CD14-positive monocyte (primary cell): ENCODE data around the gene RITA1. TPM values are rescaled to one million over a fixed set of nuclear protein-coding genes. Genes with fewer than 3 reads are reported as not detected.
A peak's percentile ranks its signal among the peaks of the same experiment; 100 is the strongest.

Experiments used
- DNase-seq, 3 donors: peaks; one replicate each; pipeline ENCODE4 v3.0.0-alpha.2; 2011 to 2022
- H2AFZ ChIP-seq: 2 replicates; pipeline ENCODE4 v1.6.0; 2012; ENCODE audit warnings: mild to moderate bottlenecking, low read depth, low read length, inconsistent platforms; ENCODE audit not compliant: insufficient read depth, poor library complexity, severe bottlenecking
- H3K27ac ChIP-seq, 2 donors: 1 replicate in 1 of 2; 2 replicates in 1 of 2; pipeline ENCODE4 v1.5.1; 2012 to 2013; ENCODE audit warnings: low read length in 2 of 2, control low read depth in 1 of 2, inconsistent platforms in 1 of 2, low read depth in 1 of 2, mild to moderate bottlenecking in 1 of 2
- H3K27me3 ChIP-seq, 2 donors: one replicate each; pipeline versions ENCODE4 v1.6.0 to v1.6.1; 2011 to 2013; ENCODE audit warnings: low read length in 2 of 2; ENCODE audit not compliant: control insufficient read depth in 2 of 2, insufficient read depth in 2 of 2
- H3K36me3 ChIP-seq, 2 donors: replicated peaks in 1 of 2; 1 replicate in 1 of 2; 2 replicates in 1 of 2; pipeline versions ENCODE4 v1.5.1 to v1.6.1; 2012 to 2013; ENCODE audit warnings: low read length in 2 of 2, control low read depth in 1 of 2, inconsistent platforms in 1 of 2, mild to moderate bottlenecking in 1 of 2; ENCODE audit not compliant: insufficient read depth in 2 of 2, control insufficient read depth in 1 of 2
- H3K4me1 ChIP-seq, 2 donors: 1 replicate in 1 of 2; 2 replicates in 1 of 2; pipeline versions ENCODE4 v1.5.1 to v1.6.1; 2012 to 2013; ENCODE audit warnings: low read length in 2 of 2, control low read depth in 1 of 2, inconsistent platforms in 1 of 2, mild to moderate bottlenecking in 1 of 2, moderate library complexity in 1 of 2; ENCODE audit not compliant: insufficient read depth in 2 of 2, control insufficient read depth in 1 of 2
- H3K4me2 ChIP-seq: replicated peaks from 2 replicates; pipeline ENCODE3; 2012; ENCODE audit warnings: low read length, moderate library complexity, mild to moderate bottlenecking; ENCODE audit not compliant: poor library complexity, severe bottlenecking; ENCODE audit errors: extremely low read depth
- H3K4me3 ChIP-seq, 3 experiments: fragments of 200-600 bp in 1 of 3; sonication (generic) in 1 of 3; replicated peaks in 1 of 3; 1 replicate in 2 of 3; 2 replicates in 1 of 3; pipeline ENCODE4 v1.5.1; 2011 to 2013; ENCODE audit warnings: low read length in 3 of 3, mild to moderate bottlenecking in 3 of 3, control low read depth in 2 of 3, low read depth in 2 of 3, inconsistent platforms in 1 of 3, moderate library complexity in 1 of 3
- H3K79me2 ChIP-seq: 2 replicates; pipeline ENCODE4 v1.6.0; 2012; ENCODE audit warnings: mild to moderate bottlenecking, control low read depth, inconsistent platforms, low read length, moderate library complexity; ENCODE audit not compliant: insufficient read depth
- H3K9ac ChIP-seq: 2 replicates; pipeline ENCODE4 v1.6.0; 2017; ENCODE audit warnings: low read length, mild to moderate bottlenecking; ENCODE audit not compliant: insufficient read depth, poor library complexity, severe bottlenecking
- H3K9me3 ChIP-seq, 2 donors: replicated peaks in 1 of 2; 1 replicate in 1 of 2; 2 replicates in 1 of 2; pipeline versions ENCODE4 v1.5.1 to v1.6.1; 2012 to 2013; ENCODE audit warnings: low read length in 2 of 2, control low read depth in 1 of 2; ENCODE audit not compliant: control insufficient read depth in 1 of 2, insufficient read depth in 1 of 2
- H4K20me1 ChIP-seq: 2 replicates; pipeline ENCODE4 v1.6.0; 2012; ENCODE audit warnings: mild to moderate bottlenecking, low read length, control low read depth, moderate library complexity; ENCODE audit not compliant: insufficient read depth
- H3K27ac Mint-ChIP-seq, 7 donors: one replicate each; pipeline ENCODE4 v1.8.0; 2020; ENCODE audit warnings: mild to moderate bottlenecking in 7 of 7, mixed read lengths in 7 of 7, moderate library complexity in 6 of 7, inconsistent platforms in 2 of 7
- H3K27me3 Mint-ChIP-seq, 3 donors: one replicate each; pipeline ENCODE4 v1.8.0; 2021 to 2022; ENCODE audit warnings: low read depth in 3 of 3, mild to moderate bottlenecking in 3 of 3, mixed read lengths in 3 of 3, moderate library complexity in 3 of 3, inconsistent platforms in 1 of 3
- H3K36me3 Mint-ChIP-seq, 2 donors: one replicate each; pipeline ENCODE4 v1.8.0; 2020; ENCODE audit warnings: mixed read lengths in 2 of 2, inconsistent platforms in 1 of 2, mild to moderate bottlenecking in 1 of 2
- H3K4me1 Mint-ChIP-seq: one replicate; pipeline ENCODE4 v1.8.0; 2020; ENCODE audit warnings: mild to moderate bottlenecking, mixed read lengths
- H3K4me3 Mint-ChIP-seq, 2 donors: one replicate each; pipeline ENCODE4 v1.8.0; 2020; ENCODE audit warnings: mild to moderate bottlenecking in 2 of 2, mixed read lengths in 2 of 2, moderate library complexity in 1 of 2
- H3K9me3 Mint-ChIP-seq, 7 donors: one replicate each; pipeline ENCODE4 v1.8.0; 2020 to 2022; ENCODE audit warnings: mixed read lengths in 7 of 7, mild to moderate bottlenecking in 6 of 7, moderate library complexity in 6 of 7, inconsistent platforms in 2 of 7
- CTCF ChIP-seq: fragments of 200-600 bp; IDR thresholded peaks from one replicate; pipeline ENCODE4 v1.8.0; 2022; ENCODE audit warnings: antibody characterized with exemption, mild to moderate bottlenecking
- WGBS: methylation state at CpG from one replicate; pipeline ENCODE4 v1.1.5; 2013; ENCODE audit warnings: missing lambda C conversion rate; ENCODE audit not compliant: insufficient coverage; 5-methylcytosine and 5-hydroxymethylcytosine counted together
- intact Hi-C, 2 donors: fragments of 100-400 bp; cut with micrococcal nuclease; formaldehyde crosslinking; loops; one replicate each; pipeline versions ENCODE4 v1.15.0 to v1.15.1; 2023
- polyA plus RNA-seq, 3 donors: library from polyadenylated mRNA; depleted of rRNA in 1 of 3; unstranded in 2 of 3; stranded (reverse) in 1 of 3; fragments of 300-500 nt in 2 of 3; fragments of >200 nt in 1 of 3; fragmentation: Illumina TruSeq in 2 of 3; gene quantifications; 1 replicate in 2 of 3; 2 replicates in 1 of 3; pipeline ENCODE4 v1.2.3, GENCODE V29; 2012 to 2021

The RITA1 gene
- polyA plus RNA-seq, 3 donors, result 4.9 to 17.6 (median 16.4) TPM

GRCh38 chr12:113236539-113237399 is 51.2 kb downstream of the RITA1 start:
- Mint-ChIP-seq H3K36me3 (peaks cover 47 to 69% of the 10 kb centered on the region in 2 donors), H3K27me3 (peaks cover 0 to 4% (median 0%) of the 10 kb centered on the region in 3 donors), H3K27ac (peak overlapping the region; percentile 85 to 96 (median 92)), H3K4me3 (peak overlapping the region; percentile 27 to 65), H3K4me1 (peaks cover 91% of the 10 kb centered on the region), H3K9me3 (no peaks in the 10 kb centered on the region)
- no peak overlapping the region for H2AFZ ChIP-seq
- H3K4me1 ChIP-seq, result peaks cover 90 to 98% of the 10 kb centered on the region in 2 donors
- H4K20me1 ChIP-seq, result peaks cover 14% of the 10 kb centered on the region
- no peaks in the 10 kb centered on the region for H3K9me3 ChIP-seq
- H3K36me3 ChIP-seq, result peaks cover 17 to 45% of the 10 kb centered on the region in 2 donors
- WGBS, result 21% methylated on average over 3 of the region's 5 CpGs
- peak overlapping the region in 1 of 3 experiments; percentile 29 for H3K4me3 ChIP-seq
- peak overlapping the region; percentile 56 for H3K4me2 ChIP-seq
- no peak overlapping the region for H3K9ac ChIP-seq
- H3K27ac ChIP-seq, result peak overlapping the region; percentile 67 to 77
- intact Hi-C loops, result loop anchor here (2.0 to 5.0 kb wide), 4 partner anchors 14 to 39 kb away; no protein-coding TSS in a partner anchor
- peaks cover 73% of the 10 kb centered on the region for H3K79me2 ChIP-seq
- no peaks in the 10 kb centered on the region for H3K27me3 ChIP-seq
- peak in 2 of 3 donors; percentile 61 to 63 for DNase-seq
- TF ChIP-seq CTCF, result no peak

DNA sequence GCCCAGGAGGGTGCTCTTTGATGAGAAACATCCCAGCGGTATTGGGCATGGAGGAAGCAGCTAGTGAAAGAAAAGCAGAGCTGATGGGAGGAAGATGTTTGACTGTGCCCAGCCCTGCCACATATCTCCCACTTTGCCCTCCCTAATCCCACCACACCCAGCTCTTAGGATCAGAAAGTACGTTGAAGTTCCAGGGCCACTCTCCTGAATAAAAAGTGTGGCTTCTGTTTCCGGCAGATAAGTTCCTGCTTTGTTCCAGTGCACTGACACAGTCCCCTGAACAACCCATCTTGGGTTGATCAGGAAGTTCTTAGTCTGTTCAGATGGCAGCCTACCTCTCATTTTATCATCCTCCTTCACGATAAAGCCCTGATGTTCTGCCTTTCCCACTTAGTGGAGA is 52.2 kb downstream of the RITA1 start:
- peaks cover 43 to 68% of the 10 kb centered on the region in 2 donors for H3K36me3 Mint-ChIP-seq
- Histone ChIP-seq H3K27ac (peak overlapping the region; percentile 67 to 77), H4K20me1 (peaks cover 22% of the 10 kb centered on the region), H3K4me1 (peaks cover 90 to 98% of the 10 kb centered on the region in 2 donors), H3K4me3 (peak overlapping the region in 1 of 3 experiments; percentile 38), H2AFZ (no peak overlapping the region), H3K27me3 (no peaks in the 10 kb centered on the region), H3K9me3 (no peaks in the 10 kb centered on the region), H3K4me2 (peak overlapping the region; percentile 56), H3K36me3 (peaks cover 12 to 44% of the 10 kb centered on the region in 2 donors), H3K9ac (no peak overlapping the region), H3K79me2 (peaks cover 77% of the 10 kb centered on the region)
- H3K27me3 Mint-ChIP-seq, result peaks cover 0 to 4% (median 0%) of the 10 kb centered on the region in 3 donors
- TF ChIP-seq CTCF, result no peak
- peak overlapping the region; percentile 85 to 96 (median 92) for H3K27ac Mint-ChIP-seq
- peak overlapping the region in 1 of 2 donors; percentile 75 for H3K4me3 Mint-ChIP-seq
- peaks cover 91% of the 10 kb centered on the region for H3K4me1 Mint-ChIP-seq
- H3K9me3 Mint-ChIP-seq, result peaks cover 0 to 2% (median 0%) of the 10 kb centered on the region in 7 donors
- intact Hi-C loops, result loop anchor here (2.0 to 5.0 kb wide), 4 partner anchors 15 to 40 kb away; no protein-coding TSS in a partner anchor
- peak in 2 of 3 donors; percentile 39 to 47 for DNase-seq
- 0% methylated on average over 2 of the region's 4 CpGs for WGBS
